Right lobe of liver (tissue), 6 donors: ENCODE data around the gene ZNF670. TPM values are rescaled to one million over a fixed set of nuclear protein-coding genes. Genes with fewer than 3 reads are reported as not detected.

ENCODE experiments used
- ATAC-seq, 4 donors: fragments of 200-7000 bp; cut with Tn5 transposase; one replicate each; pipeline ENCODE4 v1.9.1; 2020; ENCODE audit warnings: mild to moderate bottlenecking in 4 of 4, moderate library complexity in 4 of 4
- DNase-seq, 3 donors: peaks; one replicate each; pipeline ENCODE4 v3.0.0-alpha.2; 2020
- H3K27ac ChIP-seq, 3 donors: fragments of 200-600 bp; one replicate each; pipeline ENCODE4 v1.8.0; 2022
- H3K27me3 ChIP-seq, 2 donors: fragments of 200-600 bp; one replicate each; pipeline ENCODE4 v1.8.0; 2022
- H3K36me3 ChIP-seq, 4 donors: fragments of 200-600 bp; sonication (generic) in 1 of 4; one replicate each; pipeline versions ENCODE4 v1.5.1 to v1.8.0; 2017 to 2022; ENCODE audit warnings: control low read depth in 1 of 4
- H3K4me1 ChIP-seq, 4 donors: fragments of 200-600 bp; sonication (generic) in 1 of 4; one replicate each; pipeline versions ENCODE4 v1.5.1 to v1.8.0; 2017 to 2022; ENCODE audit warnings: control low read depth in 1 of 4
- H3K4me3 ChIP-seq, 3 donors: fragments of 200-600 bp; one replicate each; pipeline ENCODE4 v1.8.0; 2022
- H3K9me3 ChIP-seq, 4 donors: fragments of 200-600 bp; sonication (generic) in 1 of 4; one replicate each; pipeline versions ENCODE4 v1.5.1 to v1.8.0; 2017 to 2022; ENCODE audit warnings: control low read depth in 1 of 4
- POLR2A ChIP-seq: fragments of 450-650 bp; IDR thresholded peaks from one replicate; pipeline ENCODE4 v1.6.1; 2017; ENCODE audit warnings: antibody characterized with exemption, mild to moderate bottlenecking
- WGBS: methylation state at CpG from one replicate; pipeline ENCODE4 v1.1.6; 2018; ENCODE audit warnings: low coverage, low lambda C conversion rate; ENCODE audit not compliant: insufficient coverage; ENCODE audit errors: missing lambda C conversion rate; 5-methylcytosine and 5-hydroxymethylcytosine counted together
- intact Hi-C, 2 donors: fragments of 100-400 bp; cut with DNase I; formaldehyde crosslinking; loops; one replicate each; pipeline versions ENCODE4 v1.11.2 to v1.14.1; 2022
- total RNA-seq, 6 experiments: library from RNA; depleted of rRNA in 2 of 6; stranded (reverse); fragments of >200 nt in 2 of 6; fragmentation: NEBNext Ultra II Directional in 3 of 6; extraction: Animal tissue kit (Norgen Biotek cat#: 25700) in 3 of 6; gene quantifications; one replicate each; pipeline versions ENCODE4 v1.1.0 to v1.2.4, GENCODE V29; 2016 to 2023
- TF ChIP-seq, protein P1 (sequence below), 4 donors: fragments of 200-600 bp in 3 of 4; fragments of 450-650 bp in 1 of 4; IDR thresholded peaks; one replicate each; pipeline versions ENCODE4 v1.5.1 to v1.8.0; 2016 to 2022; ENCODE audit warnings: antibody characterized with exemption in 4 of 4, mild to moderate bottlenecking in 2 of 4
- donor health status: DM: no; HTN: yes; CAD: no.
- donor health status: DM: no; HTN: no; CAD: no.
- donor health status: DM: no; HTN: no; CAD: no.
- donor health status: DM: no; HTN: yes; CAD: no.
- donor health status: DM: no; HTN: yes; CAD: no.

Gene ZNF670
- total RNA-seq, 6 experiments from 2014 or later, result 0.79 to 2.7 (median 1.5) TPM

- 54% methylated on average over 4 of the region's 14 CpGs for WGBS
- Histone ChIP-seq H3K36me3 (no peaks in the 10 kb centered on the region), H3K4me3 (no peak overlapping the region), H3K27ac (no peak overlapping the region), H3K9me3 (no peaks in the 10 kb centered on the region), H3K4me1 (no peaks in the 10 kb centered on the region), H3K27me3 (no peaks in the 10 kb centered on the region)
- intact Hi-C loops, result no loop called here
- no peak for DNase-seq
- no peak for TF ChIP-seq POLR2A
- TF ChIP-seq, protein P1, sequence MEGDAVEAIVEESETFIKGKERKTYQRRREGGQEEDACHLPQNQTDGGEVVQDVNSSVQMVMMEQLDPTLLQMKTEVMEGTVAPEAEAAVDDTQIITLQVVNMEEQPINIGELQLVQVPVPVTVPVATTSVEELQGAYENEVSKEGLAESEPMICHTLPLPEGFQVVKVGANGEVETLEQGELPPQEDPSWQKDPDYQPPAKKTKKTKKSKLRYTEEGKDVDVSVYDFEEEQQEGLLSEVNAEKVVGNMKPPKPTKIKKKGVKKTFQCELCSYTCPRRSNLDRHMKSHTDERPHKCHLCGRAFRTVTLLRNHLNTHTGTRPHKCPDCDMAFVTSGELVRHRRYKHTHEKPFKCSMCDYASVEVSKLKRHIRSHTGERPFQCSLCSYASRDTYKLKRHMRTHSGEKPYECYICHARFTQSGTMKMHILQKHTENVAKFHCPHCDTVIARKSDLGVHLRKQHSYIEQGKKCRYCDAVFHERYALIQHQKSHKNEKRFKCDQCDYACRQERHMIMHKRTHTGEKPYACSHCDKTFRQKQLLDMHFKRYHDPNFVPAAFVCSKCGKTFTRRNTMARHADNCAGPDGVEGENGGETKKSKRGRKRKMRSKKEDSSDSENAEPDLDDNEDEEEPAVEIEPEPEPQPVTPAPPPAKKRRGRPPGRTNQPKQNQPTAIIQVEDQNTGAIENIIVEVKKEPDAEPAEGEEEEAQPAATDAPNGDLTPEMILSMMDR (IDR thresholded peaks at IDR 0.05), result no peak
- ATAC-seq, result peak in 2 of 4 donors; percentile 12 to 17
Measured at GRCh38 chr1:247090455-247090854, 11.8 kb upstream of the ZNF670 start.

DNA sequence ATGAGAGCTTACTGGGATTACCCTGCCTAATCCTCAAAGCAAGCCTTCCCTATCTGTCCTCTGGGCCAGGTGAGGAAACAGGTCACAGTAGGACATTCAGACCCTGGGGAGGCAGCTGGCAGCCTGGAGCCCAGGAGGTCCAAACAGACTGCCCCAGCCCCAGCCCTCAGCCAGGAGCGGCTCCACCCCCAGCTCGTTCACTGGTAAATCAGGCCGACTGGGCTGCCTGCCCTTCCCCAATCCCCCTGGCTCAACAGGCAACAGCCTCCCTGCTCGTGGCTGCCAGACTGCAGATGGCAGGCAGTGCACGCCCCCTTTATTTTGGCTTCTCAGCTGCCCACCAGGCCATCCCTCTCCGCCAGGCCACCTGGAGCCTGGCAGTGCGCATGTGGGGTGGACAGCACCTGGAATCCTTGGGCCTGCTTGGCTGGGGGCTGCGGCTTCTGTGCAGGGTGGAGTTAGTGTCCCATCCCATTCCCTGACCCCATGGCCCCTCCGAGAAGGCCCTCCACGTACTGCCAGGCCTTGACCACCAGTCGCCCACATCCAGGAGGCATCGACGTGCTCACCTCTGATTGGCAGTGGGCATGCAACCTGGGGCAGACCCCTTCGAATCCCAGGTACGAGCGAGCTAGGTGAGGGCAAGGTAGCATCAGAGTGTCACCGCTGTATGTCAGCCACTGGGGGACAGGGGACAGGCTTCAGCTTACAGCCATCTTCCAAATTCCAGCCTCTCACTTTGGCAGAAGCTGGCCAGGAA lies 11.2 kb upstream of the ZNF670 start:
- DNase-seq, result no peak
- 50% methylated on average over 2 of the region's 17 CpGs for WGBS
- no peaks in the 10 kb centered on the region for H3K27me3 ChIP-seq
- H3K36me3 ChIP-seq, result no peaks in the 10 kb centered on the region
- TF ChIP-seq, protein P1 (IDR thresholded peaks at IDR 0.05), result no peak
- TF ChIP-seq POLR2A, result no peak
- no peaks in the 10 kb centered on the region for H3K9me3 ChIP-seq
- no peak overlapping the region for H3K4me3 ChIP-seq
- H3K27ac ChIP-seq, result no peak overlapping the region
- H3K4me1 ChIP-seq, result no peaks in the 10 kb centered on the region
- ATAC-seq, result no peak
- intact Hi-C loops, result no loop called here

DNA sequence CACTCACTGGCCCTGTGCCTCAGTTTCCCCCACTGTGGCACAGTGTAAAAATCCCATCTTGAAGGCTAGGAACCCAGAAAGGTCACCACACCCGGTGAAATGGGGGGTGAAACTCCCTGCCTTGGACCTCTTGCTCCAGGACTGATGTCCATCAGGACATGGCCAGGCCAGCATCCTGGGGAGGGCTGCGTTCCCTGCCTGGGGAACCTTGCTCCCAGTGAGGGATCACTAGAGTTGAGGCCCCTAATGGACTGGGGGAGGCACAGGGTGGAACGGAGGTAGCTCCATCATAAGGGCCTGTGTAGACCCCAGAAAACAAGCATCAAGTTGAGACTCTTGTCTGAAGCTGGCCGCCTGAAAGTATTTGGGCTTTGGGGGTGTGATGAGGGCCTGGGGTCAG lies 10.4 kb upstream of the ZNF670 start:
- no peaks in the 10 kb centered on the region for H3K4me1 ChIP-seq
- no peaks in the 10 kb centered on the region for H3K27me3 ChIP-seq
- no peaks in the 10 kb centered on the region for H3K9me3 ChIP-seq
- DNase-seq (no peak), ATAC-seq (no peak)
- H3K27ac ChIP-seq, result no peak overlapping the region
- intact Hi-C loops, result no loop called here
- 72% methylated on average over 2 of the region's 4 CpGs for WGBS
- no peak overlapping the region for H3K4me3 ChIP-seq
- no peaks in the 10 kb centered on the region for H3K36me3 ChIP-seq
- no peak for TF ChIP-seq POLR2A
- TF ChIP-seq, protein P1 (IDR thresholded peaks at IDR 0.05), result no peak

DNA sequence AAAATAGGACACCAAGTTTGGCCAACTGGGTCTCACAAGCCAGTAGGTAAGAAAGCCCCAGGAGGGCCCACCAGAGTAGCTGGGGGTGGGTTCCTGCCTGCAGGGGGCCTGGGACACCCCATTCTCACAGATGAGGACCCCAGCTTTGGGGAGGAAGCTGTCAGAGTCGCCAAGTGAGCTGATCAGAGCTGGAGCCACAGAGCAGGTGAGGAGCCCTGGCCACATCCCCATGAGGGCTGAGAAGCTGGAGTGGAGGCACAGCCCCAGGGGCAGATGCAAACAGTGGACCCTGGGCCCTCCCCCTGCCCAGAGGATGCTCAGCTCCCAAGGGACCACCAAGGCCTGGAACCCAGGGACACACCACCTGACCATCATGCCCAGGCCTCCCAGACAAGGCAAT lies 8.6 kb upstream of the ZNF670 start:
- Histone ChIP-seq H3K9me3 (no peaks in the 10 kb centered on the region), H3K4me1 (no peaks in the 10 kb centered on the region), H3K36me3 (no peaks in the 10 kb centered on the region), H3K27ac (no peak overlapping the region), H3K4me3 (no peak overlapping the region), H3K27me3 (no peaks in the 10 kb centered on the region)
- TF ChIP-seq, protein P1 (IDR thresholded peaks at IDR 0.05), result no peak
- TF ChIP-seq POLR2A, result no peak
- intact Hi-C loops, result no loop called here
- ATAC-seq, result peak in 1 of 4 donors; percentile 23
- no CpG with 5 or more reads among the region's 1 CpG for WGBS
- DNase-seq, result no peak
